HG03558 (cell line): ENCODE results near the gene MYBL2.
"Not testable (repeated sequence)": the region's sequence is repeated elsewhere in the genome, so short reads cannot be mapped to it uniquely, and the experiment has no call there.

Experiments
- ATAC-seq: cut with Tn5 transposase; IDR thresholded peaks from one replicate; pipeline ENCODE4 v1.9.1; 2021; ENCODE audit warnings: moderate number of reproducible peaks; ENCODE audit not compliant: unreplicated experiment; ENCODE audit errors: extremely low read depth

MYBL2 gene

GRCh38 chr20:43746344-43747137 lies 79.6 kb downstream of the MYBL2 start:
- ATAC-seq: no peak

GRCh38 chr20:43748274-43748673 lies 81.4 kb downstream of the MYBL2 start:
- ATAC-seq: no peak

GRCh38 chr20:43749734-43750294 lies 82.9 kb downstream of the MYBL2 start:
- no peak for ATAC-seq

- ATAC-seq: no peak
Observed at GRCh38 chr20:43750774-43751166, 83.9 kb downstream of the MYBL2 start.

DNA sequence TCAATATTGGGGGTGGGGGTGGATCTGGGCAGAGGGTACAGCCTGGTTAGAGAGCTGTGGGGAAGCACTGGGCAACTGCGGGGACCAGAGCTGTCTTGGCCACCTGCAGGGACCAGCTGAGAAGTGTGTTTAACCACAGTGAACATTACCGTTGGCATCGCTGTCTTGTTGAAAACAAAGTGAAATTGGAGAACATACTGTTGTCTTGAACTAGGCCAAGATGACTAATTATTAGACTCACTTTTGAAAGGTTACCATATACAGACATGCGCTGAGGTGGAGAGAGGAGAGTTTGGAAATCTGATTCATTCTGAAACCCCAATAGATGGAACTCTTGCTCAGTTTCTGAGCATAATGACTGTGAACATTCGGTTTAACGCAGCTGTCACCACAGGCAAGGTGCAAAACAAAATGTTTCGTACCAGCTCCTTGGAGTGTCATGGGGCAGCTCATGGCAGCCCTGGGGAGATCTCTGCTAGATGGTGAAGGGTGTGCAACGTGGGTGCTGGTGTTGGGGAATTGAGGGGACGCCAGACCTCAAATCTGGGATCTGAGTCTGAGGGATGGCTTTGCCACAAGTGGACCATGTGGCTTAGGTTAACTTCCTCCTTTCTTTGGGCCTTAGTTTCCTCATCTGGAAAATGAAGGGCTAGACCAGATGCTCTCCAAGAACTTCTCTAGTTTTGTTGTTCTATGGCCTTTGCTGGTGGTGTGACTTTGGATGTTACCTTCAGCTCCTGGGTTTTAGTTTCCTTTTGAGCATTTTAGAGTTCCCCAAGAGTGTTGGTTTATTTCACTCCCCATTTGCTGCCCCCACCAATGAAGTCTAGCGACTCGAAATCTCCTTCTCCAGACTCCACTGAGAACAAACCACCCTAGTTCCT lies 84.5 kb downstream of the MYBL2 start:
- ATAC-seq: peak; percentile 58

GRCh38 chr20:43752051-43752360 lies 85.1 kb downstream of the MYBL2 start:
- no peak for ATAC-seq

- ATAC-seq: peak; percentile 32
Observed at GRCh38 chr20:43752561-43753301, 85.8 kb downstream of the MYBL2 start.

DNA sequence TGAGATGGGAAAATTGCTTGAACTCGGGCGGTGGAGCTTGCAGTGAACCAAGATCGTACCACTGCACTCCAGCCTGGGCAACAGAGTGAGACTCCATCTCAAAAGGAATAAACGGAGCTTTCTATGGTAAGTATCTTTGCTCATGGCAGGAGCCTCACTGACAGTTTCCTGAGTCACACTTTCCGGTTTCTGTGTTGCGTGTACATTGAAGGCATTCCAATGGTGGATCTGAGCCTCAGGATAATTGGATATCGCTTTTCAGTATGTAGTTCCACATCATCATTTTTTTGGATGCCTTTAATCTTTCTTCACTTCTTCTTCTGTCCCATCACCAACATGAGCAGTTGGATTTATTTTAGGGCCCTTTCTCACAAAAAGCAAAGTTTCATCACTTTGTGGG lies 88.5 kb downstream of the MYBL2 start:
- ATAC-seq: no peak

- ATAC-seq: no peak
Observed at GRCh38 chr20:43755851-43756250, 88.9 kb downstream of the MYBL2 start.

DNA sequence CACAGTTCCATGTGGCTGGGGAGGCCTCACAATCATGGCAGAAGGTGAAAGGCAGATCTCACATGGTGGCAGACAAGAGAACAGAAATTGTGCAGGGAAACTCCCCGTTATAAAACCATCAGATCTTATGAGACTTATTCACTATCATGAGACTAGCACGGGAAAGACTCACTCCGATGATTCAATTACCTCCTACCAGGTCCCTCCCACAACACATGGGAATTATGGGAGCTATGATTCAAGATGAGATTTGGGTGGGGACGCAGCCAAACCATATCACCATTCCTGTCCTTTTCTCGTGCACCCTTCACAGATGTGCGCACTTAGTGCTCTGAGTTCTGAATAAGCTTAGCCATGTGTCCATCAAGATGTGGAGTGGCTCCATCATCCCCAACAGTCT lies 91.0 kb downstream of the MYBL2 start:
- ATAC-seq: not testable (repeated sequence)

- no peak for ATAC-seq
Observed at GRCh38 chr20:43761386-43762340, 94.7 kb downstream of the MYBL2 start.

- no peak for ATAC-seq
Observed at GRCh38 chr20:43762911-43763310, 96.0 kb downstream of the MYBL2 start.

- ATAC-seq: no peak
Observed at GRCh38 chr20:43765916-43766315, 99.0 kb downstream of the MYBL2 start.
